Neural cell (in vitro differentiated cells): Measurements from ENCODE around the gene LGALS4. TPM values are rescaled to one million over a fixed set of nuclear protein-coding genes. Genes with fewer than 3 reads are reported as not detected.

Experiments used
- H2AFZ ChIP-seq: fragments of 200-600, 300-800 bp; sonication (generic), shearing (Covaris generic); 2 replicates; pipeline ENCODE4 v1.6.0; 2014; ENCODE audit warnings: low read depth, mild to moderate bottlenecking, antibody characterized with exemption, low read length, moderate library complexity
- H3F3A ChIP-seq: fragments of 200-600 bp; shearing (Covaris generic); 2 replicates; pipeline ENCODE4 v1.6.1; 2016; ENCODE audit warnings: mild to moderate bottlenecking, moderate library complexity, mixed read lengths, antibody characterized with exemption, low read length; ENCODE audit not compliant: insufficient read depth, poor library complexity, severe bottlenecking
- H3K27ac ChIP-seq: fragments of 200-600, 300-800 bp; sonication (generic), shearing (Covaris generic); 2 replicates; pipeline ENCODE4 v1.5.1; 2014; ENCODE audit warnings: mild to moderate bottlenecking, low read length, moderate library complexity
- H3K27me3 ChIP-seq: fragments of 300-800, 200-600 bp; sonication (generic), shearing (Covaris generic); 2 replicates; pipeline ENCODE4 v1.6.0; 2014; ENCODE audit warnings: mild to moderate bottlenecking, low read depth, low read length, moderate library complexity; ENCODE audit not compliant: insufficient read depth
- H3K36me3 ChIP-seq: fragments of 300-800, 200-600 bp; sonication (generic), shearing (Covaris generic); 2 replicates; pipeline ENCODE4 v1.5.1; 2014; ENCODE audit warnings: mild to moderate bottlenecking, antibody characterized with exemption, low read length, moderate library complexity; ENCODE audit not compliant: insufficient read depth
- H3K4me2 ChIP-seq: fragments of 300-800, 200-600 bp; sonication (generic), shearing (Covaris generic); 2 replicates; pipeline ENCODE4 v1.6.0; 2014; ENCODE audit warnings: mild to moderate bottlenecking, low read length
- H3K4me3 ChIP-seq: fragments of 300-800, 200-600 bp; sonication (generic), shearing (Covaris generic); 2 replicates; pipeline ENCODE4 v1.5.1; 2014; ENCODE audit warnings: mild to moderate bottlenecking, low read length, moderate library complexity
- H3K79me2 ChIP-seq: fragments of 200-600 bp; shearing (Covaris generic); replicated peaks from 2 replicates; pipeline ENCODE4 v1.6.0; 2014; ENCODE audit warnings: mild to moderate bottlenecking, low read length, moderate library complexity; ENCODE audit not compliant: insufficient read depth
- H3K9ac ChIP-seq: fragments of 300-800, 200-600 bp; sonication (generic), shearing (Covaris generic); 2 replicates; pipeline ENCODE4 v1.6.1; 2016; ENCODE audit warnings: mild to moderate bottlenecking, low read length, mixed read lengths
- H3K9me2 ChIP-seq: fragments of 200-600 bp; shearing (Covaris generic); 2 replicates; pipeline ENCODE4 v1.6.1; 2016; ENCODE audit warnings: mild to moderate bottlenecking, low read length, mixed read lengths; ENCODE audit not compliant: insufficient read depth
- H3K9me3 ChIP-seq: fragments of 200-600, 300-800 bp; sonication (generic), shearing (Covaris generic); 2 replicates; pipeline ENCODE4 v1.6.1; 2016; ENCODE audit warnings: mild to moderate bottlenecking, mixed run types, low read length, moderate library complexity, mixed read lengths
- H4K20me1 ChIP-seq: fragments of 200-600 bp; shearing (Covaris generic); 2 replicates; pipeline ENCODE4 v1.6.1; 2016; ENCODE audit warnings: mild to moderate bottlenecking, mixed run types; ENCODE audit not compliant: insufficient read depth
- EP300 ChIP-seq: fragments of 450-650 bp; conservative IDR thresholded peaks from 2 replicates; pipeline ENCODE4 v1.6.1; 2014; ENCODE audit warnings: antibody characterized with exemption, mild to moderate bottlenecking, moderate library complexity; ENCODE audit not compliant: poor library complexity, severe bottlenecking
- EZH2 ChIP-seq: fragments of 200-600, 300-800 bp; shearing (Covaris generic), sonication (generic); IDR thresholded peaks from 2 replicates; pipeline ENCODE4 v1.6.1; 2014; ENCODE audit warnings: antibody characterized with exemption, low read length, borderline replicate concordance, mild to moderate bottlenecking; ENCODE audit not compliant: insufficient read depth, poor library complexity, severe bottlenecking
- MXI1 ChIP-seq: fragments of 450-650 bp; conservative IDR thresholded peaks from 2 replicates; pipeline ENCODE4 v1.6.1; 2014; ENCODE audit warnings: antibody characterized with exemption, mild to moderate bottlenecking; ENCODE audit not compliant: poor library complexity, severe bottlenecking
- POLR2AphosphoS5 ChIP-seq: IDR thresholded peaks from 2 replicates; pipeline ENCODE4 v1.6.1; 2012
- RAD21 ChIP-seq: fragments of 450-650 bp; conservative IDR thresholded peaks from 2 replicates; pipeline ENCODE4 v1.6.1; 2014; ENCODE audit warnings: antibody characterized with exemption, mild to moderate bottlenecking, moderate library complexity
- SMC3 ChIP-seq: fragments of 450-650 bp; conservative IDR thresholded peaks from 2 replicates; pipeline ENCODE4 v1.6.1; 2014; ENCODE audit warnings: antibody characterized with exemption, mild to moderate bottlenecking, moderate library complexity; ENCODE audit not compliant: poor library complexity
- TAF1 ChIP-seq: IDR thresholded peaks from 2 replicates; pipeline ENCODE4 v1.6.1; 2012; ENCODE audit warnings: low read depth
- polyA plus RNA-seq: library from polyadenylated mRNA; depleted of rRNA; stranded (reverse); fragments of >200 nt; gene quantifications from 2 replicates; pipeline ENCODE4 v1.2.3, GENCODE V29; 2014
- TF ChIP-seq, protein P1 (sequence below): IDR thresholded peaks from 2 replicates; pipeline ENCODE4 v1.6.1; 2012; ENCODE audit warnings: borderline replicate concordance
- TF ChIP-seq, protein P2 (sequence below): fragments of 450-650 bp; IDR thresholded peaks from 2 replicates; pipeline ENCODE4 v1.5.1; 2014; ENCODE audit warnings: antibody characterized with exemption, mild to moderate bottlenecking, moderate library complexity; ENCODE audit not compliant: poor library complexity, severe bottlenecking

Gene LGALS4
- polyA plus RNA-seq, 1 donor from 2014 or later = 1.3 TPM

GRCh38 chr19:38781058-38781457 is 31.7 kb downstream of the LGALS4 start:
- Histone ChIP-seq H3K36me3 (no peaks in the 10 kb centered on the region), H3K27me3 (no peaks in the 10 kb centered on the region), H3K4me2 (no peak overlapping the region), H3K9me3 (no peaks in the 10 kb centered on the region), H3F3A (no peaks in the 10 kb centered on the region), H2AFZ (no peak overlapping the region), H3K9ac (no peak overlapping the region), H3K27ac (no peak overlapping the region), H4K20me1 (no peaks in the 10 kb centered on the region), H3K9me2 (no peaks in the 10 kb centered on the region), H3K4me3 (no peak overlapping the region), H3K79me2 (no peaks in the 10 kb centered on the region)
- TF ChIP-seq MXI1 = no peak
- no peak for TF ChIP-seq EZH2
- no peak for TF ChIP-seq SMC3
- TF ChIP-seq EP300 = no peak
- no peak for TF ChIP-seq TAF1
- TF ChIP-seq, protein P1, sequence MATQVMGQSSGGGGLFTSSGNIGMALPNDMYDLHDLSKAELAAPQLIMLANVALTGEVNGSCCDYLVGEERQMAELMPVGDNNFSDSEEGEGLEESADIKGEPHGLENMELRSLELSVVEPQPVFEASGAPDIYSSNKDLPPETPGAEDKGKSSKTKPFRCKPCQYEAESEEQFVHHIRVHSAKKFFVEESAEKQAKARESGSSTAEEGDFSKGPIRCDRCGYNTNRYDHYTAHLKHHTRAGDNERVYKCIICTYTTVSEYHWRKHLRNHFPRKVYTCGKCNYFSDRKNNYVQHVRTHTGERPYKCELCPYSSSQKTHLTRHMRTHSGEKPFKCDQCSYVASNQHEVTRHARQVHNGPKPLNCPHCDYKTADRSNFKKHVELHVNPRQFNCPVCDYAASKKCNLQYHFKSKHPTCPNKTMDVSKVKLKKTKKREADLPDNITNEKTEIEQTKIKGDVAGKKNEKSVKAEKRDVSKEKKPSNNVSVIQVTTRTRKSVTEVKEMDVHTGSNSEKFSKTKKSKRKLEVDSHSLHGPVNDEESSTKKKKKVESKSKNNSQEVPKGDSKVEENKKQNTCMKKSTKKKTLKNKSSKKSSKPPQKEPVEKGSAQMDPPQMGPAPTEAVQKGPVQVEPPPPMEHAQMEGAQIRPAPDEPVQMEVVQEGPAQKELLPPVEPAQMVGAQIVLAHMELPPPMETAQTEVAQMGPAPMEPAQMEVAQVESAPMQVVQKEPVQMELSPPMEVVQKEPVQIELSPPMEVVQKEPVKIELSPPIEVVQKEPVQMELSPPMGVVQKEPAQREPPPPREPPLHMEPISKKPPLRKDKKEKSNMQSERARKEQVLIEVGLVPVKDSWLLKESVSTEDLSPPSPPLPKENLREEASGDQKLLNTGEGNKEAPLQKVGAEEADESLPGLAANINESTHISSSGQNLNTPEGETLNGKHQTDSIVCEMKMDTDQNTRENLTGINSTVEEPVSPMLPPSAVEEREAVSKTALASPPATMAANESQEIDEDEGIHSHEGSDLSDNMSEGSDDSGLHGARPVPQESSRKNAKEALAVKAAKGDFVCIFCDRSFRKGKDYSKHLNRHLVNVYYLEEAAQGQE = no peak
- TF ChIP-seq POLR2AphosphoS5 = no peak
- TF ChIP-seq, protein P2, sequence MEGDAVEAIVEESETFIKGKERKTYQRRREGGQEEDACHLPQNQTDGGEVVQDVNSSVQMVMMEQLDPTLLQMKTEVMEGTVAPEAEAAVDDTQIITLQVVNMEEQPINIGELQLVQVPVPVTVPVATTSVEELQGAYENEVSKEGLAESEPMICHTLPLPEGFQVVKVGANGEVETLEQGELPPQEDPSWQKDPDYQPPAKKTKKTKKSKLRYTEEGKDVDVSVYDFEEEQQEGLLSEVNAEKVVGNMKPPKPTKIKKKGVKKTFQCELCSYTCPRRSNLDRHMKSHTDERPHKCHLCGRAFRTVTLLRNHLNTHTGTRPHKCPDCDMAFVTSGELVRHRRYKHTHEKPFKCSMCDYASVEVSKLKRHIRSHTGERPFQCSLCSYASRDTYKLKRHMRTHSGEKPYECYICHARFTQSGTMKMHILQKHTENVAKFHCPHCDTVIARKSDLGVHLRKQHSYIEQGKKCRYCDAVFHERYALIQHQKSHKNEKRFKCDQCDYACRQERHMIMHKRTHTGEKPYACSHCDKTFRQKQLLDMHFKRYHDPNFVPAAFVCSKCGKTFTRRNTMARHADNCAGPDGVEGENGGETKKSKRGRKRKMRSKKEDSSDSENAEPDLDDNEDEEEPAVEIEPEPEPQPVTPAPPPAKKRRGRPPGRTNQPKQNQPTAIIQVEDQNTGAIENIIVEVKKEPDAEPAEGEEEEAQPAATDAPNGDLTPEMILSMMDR = no peak
- no peak for TF ChIP-seq RAD21

GRCh38 chr19:38780443-38780842 is 32.3 kb downstream of the LGALS4 start:
- Histone ChIP-seq H3K9ac (no peak overlapping the region), H3K27me3 (no peaks in the 10 kb centered on the region), H3K9me2 (no peaks in the 10 kb centered on the region), H3F3A (no peaks in the 10 kb centered on the region), H3K27ac (no peak overlapping the region), H3K9me3 (no peaks in the 10 kb centered on the region), H2AFZ (no peak overlapping the region), H3K4me2 (no peak overlapping the region), H3K36me3 (no peaks in the 10 kb centered on the region), H4K20me1 (no peaks in the 10 kb centered on the region), H3K4me3 (no peak overlapping the region), H3K79me2 (no peaks in the 10 kb centered on the region)
- TF ChIP-seq POLR2AphosphoS5 (no peak), EP300 (no peak), RAD21 (no peak), EZH2 (no peak), TAF1 (no peak), MXI1 (no peak), SMC3 (no peak)
- TF ChIP-seq, protein P1 = no peak
- TF ChIP-seq, protein P2 = no peak
